NCI-H510A treated with DMSO at 0.1 percent for 48 hours (cell line): ENCODE data around the gene SFTPB.
"Not testable (repeated sequence)": the region's sequence is repeated elsewhere in the genome, so short reads cannot be mapped to it uniquely, and the experiment has no call there.

Experiments used
- DNase-seq: peaks from one replicate; lab custom pipeline; 2025; lab: John Stamatoyannopoulos, UW

The SFTPB gene

GRCh38 chr2:85675866-85676548 lies 8.0 kb upstream of the SFTPB start:
- no peak for DNase-seq

- no peak for DNase-seq
Observed at GRCh38 chr2:85675427-85675826, 7.4 kb upstream of the SFTPB start.

- no peak for DNase-seq
Observed at GRCh38 chr2:85674417-85674816, 6.4 kb upstream of the SFTPB start.

GRCh38 chr2:85673716-85674375 lies 5.8 kb upstream of the SFTPB start:
- no peak for DNase-seq

- DNase-seq: no peak
Observed at GRCh38 chr2:85672456-85672855, 4.5 kb upstream of the SFTPB start.

- DNase-seq: not testable (repeated sequence)
Observed at GRCh38 chr2:85670416-85670815, 2.4 kb upstream of the SFTPB start.

- peak; percentile 16 for DNase-seq
Observed at GRCh38 chr2:85669549-85669948, 1.6 kb upstream of the SFTPB start.

- DNase-seq: no peak
Observed at GRCh38 chr2:85668857-85669142, 801 bp upstream of the SFTPB start.

GRCh38 chr2:85667561-85668008 lies 414 bp downstream of the SFTPB start:
- DNase-seq: no peak

- no peak for DNase-seq
Observed at GRCh38 chr2:85666435-85667316, 1.3 kb downstream of the SFTPB start.

- no peak for DNase-seq
Observed at GRCh38 chr2:85666016-85666415, 2.0 kb downstream of the SFTPB start.

GRCh38 chr2:85665264-85665937 lies 2.6 kb downstream of the SFTPB start:
- no peak for DNase-seq

GRCh38 chr2:85663594-85664565 lies 4.1 kb downstream of the SFTPB start:
- no peak for DNase-seq

- no peak for DNase-seq
Observed at GRCh38 chr2:85662899-85663593, 5.0 kb downstream of the SFTPB start.

- no peak for DNase-seq
Observed at GRCh38 chr2:85661139-85661858, 6.7 kb downstream of the SFTPB start.

- DNase-seq: no peak
Observed at GRCh38 chr2:85660725-85661124, 7.3 kb downstream of the SFTPB start.

GRCh38 chr2:85660301-85660700 lies 7.7 kb downstream of the SFTPB start:
- DNase-seq: not testable (repeated sequence)

GRCh38 chr2:85659324-85659981 lies 8.5 kb downstream of the SFTPB start:
- DNase-seq: no peak

GRCh38 chr2:85657399-85657798 lies 10.6 kb downstream of the SFTPB start:
- DNase-seq: not testable (repeated sequence)
